HepG2 (cell line): ENCODE results near the gene ZNF324B. TPM values are rescaled to one million over a fixed set of nuclear protein-coding genes. Genes with fewer than 3 reads are reported as not detected.

Experiments used
- ARNT2 ChIP-seq: sonication (generic); formaldehyde crosslinking; IDR thresholded peaks from 2 replicates; pipeline ENCODE4 v1.8.0; 2022; ENCODE audit warnings: mild to moderate bottlenecking, low read depth, missing genetic modification reagents, moderate library complexity
- HNF1B ChIP-seq: sonication (generic); formaldehyde crosslinking; IDR thresholded peaks from 2 replicates; pipeline ENCODE4 v1.5.1; 2020; ENCODE audit warnings: mild to moderate bottlenecking, moderate library complexity, missing genetic modification reagents
- ZNF597 ChIP-seq: sonication (generic); formaldehyde crosslinking; IDR thresholded peaks from 2 replicates; pipeline ENCODE4 v1.5.0; 2020; ENCODE audit warnings: missing genetic modification reagents
- ZNF646 ChIP-seq: sonication (generic); formaldehyde crosslinking; IDR thresholded peaks from 2 replicates; pipeline ENCODE4 v1.9.0; 2021; ENCODE audit warnings: mild to moderate bottlenecking, missing genetic modification reagents
- ZSCAN29 ChIP-seq: sonication (generic); formaldehyde crosslinking; conservative IDR thresholded peaks from 2 replicates; pipeline ENCODE4 v1.4.0; 2020; ENCODE audit warnings: mild to moderate bottlenecking, missing genetic modification reagents
- polyA plus RNA-seq, 8 experiments: library from polyadenylated mRNA; depleted of rRNA in 3 of 8; stranded (reverse) in 7 of 8; unstranded in 1 of 8; fragments of >200 nt; fragmentation: Illumina TruSeq in 4 of 8; extraction: Trizol in 4 of 8; gene quantifications; 2 replicates each; pipeline versions ENCODE4 v1.2.1 to v1.2.3, GENCODE V29; 2011 to 2016; ENCODE audit warnings: low read depth in 4 of 8, missing spikeins in 1 of 8, mixed read lengths in 1 of 8; ENCODE audit not compliant: insufficient read depth in 1 of 8
- total RNA-seq, 5 experiments: library from RNA; depleted of rRNA; stranded (reverse); fragments of >200 nt; fragmentation: Illumina TruSeq; extraction: Trizol; gene quantifications; 2 replicates each; pipeline ENCODE4 v1.2.3, GENCODE V29; 2016; ENCODE audit warnings: low read depth in 1 of 5

The ZNF324B gene
- total and polyA plus RNA-seq, 2 of the 13 experiments (the other 11 are each of a cell fraction or from before 2014, with no cell fraction given), result 0.53 to 3.0 TPM

- TF ChIP-seq ZSCAN29 (CRISPR knock-in tag) (no peak), ARNT2 (no peak), ZNF646 (no peak), ZNF597 (CRISPR knock-in tag) (no peak), HNF1B (no peak)
Measured at GRCh38 chr19:58498316-58499020, 47.0 kb downstream of the ZNF324B start (continued).
